OCI-M2 (cell line): ENCODE data around the gene OR12D2.
"Not testable (repeated sequence)": the region's sequence is repeated elsewhere in the genome, so short reads cannot be mapped to it uniquely, and the experiment has no call there.

Experiments
- DNase-seq: peaks from one replicate; lab custom pipeline; 2025; ENCODE audit not compliant: unreplicated experiment; lab: John Stamatoyannopoulos, UW

The OR12D2 gene

DNA sequence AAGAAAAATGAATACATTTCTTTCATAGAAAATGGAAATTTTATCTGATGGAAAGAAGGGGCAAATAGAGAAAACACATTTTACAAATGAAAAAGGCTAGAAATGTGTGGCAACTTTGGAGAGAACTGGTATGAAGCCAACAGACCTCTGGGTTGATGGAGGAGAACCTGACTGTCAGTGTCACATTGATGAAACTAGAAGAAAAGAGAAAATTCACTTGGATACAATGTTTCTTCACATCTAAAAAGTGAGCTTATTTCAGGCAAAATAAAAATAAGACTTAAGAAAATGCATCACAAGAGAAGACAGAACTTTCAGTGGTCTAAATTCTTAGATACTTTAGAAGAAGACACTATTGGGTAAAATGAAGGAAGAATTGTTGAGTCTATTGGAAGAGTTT lies at the start of gene OR12D2:
OR12D2 (plus strand) TSS at position 301 of the 400 bp plus-strand sequence. CDS start 1,069 bp downstream, outside the sequence.
- no peak for DNase-seq

GRCh38 chr6:29349348-29349747 lies 46.1 kb upstream of the OR12D2 start:
- DNase-seq, result not testable (repeated sequence)

- no peak for DNase-seq
These were observed 40.5 kb upstream of the OR12D2 start for GRCh38 chr6:29354980-29355379.

DNA sequence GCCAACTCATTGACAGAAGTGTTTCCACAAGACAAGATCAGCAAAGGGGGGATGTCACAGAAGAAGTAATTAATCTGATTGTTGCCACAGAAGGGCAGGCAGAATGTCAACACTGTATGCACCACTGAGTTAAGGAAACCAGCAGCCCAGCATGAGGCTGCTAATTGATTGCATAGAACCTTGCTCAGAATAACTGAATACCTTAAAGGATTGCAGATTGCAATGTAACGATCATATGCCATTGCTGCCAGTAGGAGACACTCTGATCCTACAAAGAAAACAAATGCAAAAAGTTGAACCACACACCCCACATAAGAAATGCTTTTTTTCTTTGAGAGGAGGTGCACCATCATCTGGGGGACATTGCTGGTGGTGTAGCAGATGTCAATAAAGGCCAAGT lies 39.8 kb upstream of the OR12D2 start:
- DNase-seq, result no peak

GRCh38 chr6:29368765-29369164 lies 26.7 kb upstream of the OR12D2 start, which contains the start of gene OR5V1:
TSS of gene OR5V1 (minus strand) at chr6:29368865. CDS start at chr6:29356195, 12,670 bp downstream.
- no peak for DNase-seq

- DNase-seq, result no peak
These were observed 20.2 kb upstream of the OR12D2 start, which contains the start of gene OR12D3 for GRCh38 chr6:29375191-29375590. TSS of gene OR12D3 (minus strand) at chr6:29375291. CDS start at chr6:29375287, 4 bp downstream.

DNA sequence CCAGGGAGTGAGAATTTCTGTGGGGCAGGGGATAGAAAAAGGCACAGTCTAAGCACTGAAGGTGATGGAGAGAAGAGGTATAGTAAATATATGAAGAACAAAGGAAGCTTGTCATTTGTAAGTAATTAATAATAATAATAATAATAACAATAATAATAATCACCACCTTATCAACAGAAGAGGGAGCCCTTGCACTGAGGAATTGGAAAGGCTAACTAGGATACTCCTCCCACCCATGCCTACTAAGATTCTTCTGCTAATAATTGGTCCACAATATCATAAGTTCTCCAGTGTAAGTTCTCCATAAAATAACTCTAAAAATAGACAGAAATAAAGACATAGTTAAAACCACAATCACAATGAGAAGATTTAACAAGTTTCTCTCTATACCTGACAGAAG lies 19.4 kb upstream of the OR12D2 start:
- no peak for DNase-seq

DNA sequence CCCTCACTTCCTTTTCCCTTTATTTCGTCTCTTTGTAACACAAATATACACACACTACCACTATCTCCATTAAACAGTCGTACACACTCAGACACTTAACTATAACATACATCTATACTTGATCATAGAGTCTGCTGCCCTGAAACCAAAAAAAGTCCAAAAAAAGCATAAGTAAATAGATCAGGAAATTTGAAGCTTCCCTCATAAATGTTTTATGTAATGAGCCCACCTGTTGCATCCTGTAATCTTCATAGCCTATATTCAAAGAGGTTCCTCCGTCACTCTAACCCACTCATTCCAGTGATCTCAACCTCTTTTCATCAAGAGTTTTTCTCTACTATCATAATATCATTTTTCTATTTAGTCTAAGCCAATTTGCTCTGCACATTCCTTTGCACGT lies 6.9 kb upstream of the OR12D2 start:
- no peak for DNase-seq

DNA sequence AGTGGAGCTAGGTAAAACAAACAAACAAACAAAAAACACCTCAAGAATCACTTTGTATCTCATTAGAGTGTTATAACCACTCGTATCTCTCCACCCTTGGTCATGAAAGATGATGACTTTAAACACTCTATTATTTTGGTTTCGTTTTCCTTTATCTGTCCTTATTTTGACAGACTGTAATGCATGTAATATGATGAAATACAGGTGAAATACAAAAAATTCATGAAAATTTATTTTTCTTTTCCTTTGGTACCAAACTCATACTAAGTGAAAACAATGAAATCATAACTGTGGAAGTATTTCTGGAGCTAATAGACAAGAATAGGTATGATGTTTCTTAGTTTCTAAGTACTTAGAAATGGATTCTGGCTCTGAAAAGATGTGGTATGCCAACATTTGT lies 4.1 kb downstream of the OR12D2 start:
- no peak for DNase-seq

DNA sequence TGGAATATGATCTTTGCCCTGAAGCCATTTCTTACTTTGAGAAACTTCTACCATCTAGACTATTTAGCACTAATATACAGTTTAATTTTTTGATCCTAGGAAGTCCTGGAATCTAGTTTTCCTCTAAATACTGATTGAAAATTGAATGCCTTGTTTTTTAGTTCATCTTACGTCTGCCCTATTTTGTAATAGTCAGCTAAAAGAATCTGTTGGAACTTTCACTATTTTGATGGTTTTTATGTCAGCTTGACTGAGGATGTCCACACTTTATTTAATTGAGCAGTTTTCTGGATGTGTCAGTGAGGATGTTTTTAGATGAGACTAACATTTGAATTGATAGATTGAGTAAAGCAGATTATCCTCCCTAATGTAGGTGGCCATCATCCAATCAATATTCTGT lies 8.4 kb downstream of the OR12D2 start:
- no peak for DNase-seq

- no peak for DNase-seq
These were observed 19.2 kb downstream of the OR12D2 start, which contains the start of gene OR12D1 for GRCh38 chr6:29414588-29414987. TSS of gene OR12D1 (plus strand) at chr6:29414928.

GRCh38 chr6:29419516-29419915 lies 24.1 kb downstream of the OR12D2 start:
- no peak for DNase-seq

DNA sequence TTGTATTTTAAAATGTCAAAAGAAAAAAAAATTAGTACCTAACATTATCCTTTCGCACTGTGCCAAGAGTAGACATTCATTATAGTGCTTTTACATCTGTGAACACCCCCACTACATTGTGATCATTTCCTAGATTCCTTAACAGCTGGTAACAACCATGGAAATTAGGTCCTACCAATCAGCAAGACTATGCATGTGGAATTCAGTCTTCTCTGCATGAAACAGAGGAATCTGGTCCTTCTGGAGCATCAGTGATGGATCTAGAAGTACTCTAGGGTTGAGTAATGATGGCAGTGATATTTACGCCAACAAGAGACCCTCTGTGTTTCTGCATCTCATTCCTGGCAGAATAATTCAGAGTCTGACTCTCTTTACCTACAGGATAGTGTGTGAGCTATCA lies 28.7 kb downstream of the OR12D2 start:
- DNase-seq, result no peak

- DNase-seq, result no peak
These were observed 29.1 kb downstream of the OR12D2 start for GRCh38 chr6:29424575-29424974.

DNA sequence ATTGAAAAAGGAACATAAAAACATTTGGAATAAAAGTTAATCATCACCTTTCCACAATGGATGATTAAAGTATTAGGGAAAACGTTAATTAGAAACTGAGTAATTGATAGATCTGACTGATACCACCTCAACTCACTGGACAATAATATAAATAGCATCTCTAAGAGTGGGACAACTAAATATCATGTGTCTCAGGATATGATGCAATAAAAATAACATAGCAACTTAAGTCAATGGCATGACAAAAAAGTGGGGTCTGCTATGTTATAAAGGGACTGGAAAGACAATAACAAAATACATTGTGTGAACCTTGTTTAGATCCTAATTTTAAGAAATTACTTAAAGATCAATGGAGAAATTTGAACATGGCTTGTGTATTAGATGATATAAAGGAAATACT lies 29.6 kb downstream of the OR12D2 start:
- DNase-seq, result no peak

DNA sequence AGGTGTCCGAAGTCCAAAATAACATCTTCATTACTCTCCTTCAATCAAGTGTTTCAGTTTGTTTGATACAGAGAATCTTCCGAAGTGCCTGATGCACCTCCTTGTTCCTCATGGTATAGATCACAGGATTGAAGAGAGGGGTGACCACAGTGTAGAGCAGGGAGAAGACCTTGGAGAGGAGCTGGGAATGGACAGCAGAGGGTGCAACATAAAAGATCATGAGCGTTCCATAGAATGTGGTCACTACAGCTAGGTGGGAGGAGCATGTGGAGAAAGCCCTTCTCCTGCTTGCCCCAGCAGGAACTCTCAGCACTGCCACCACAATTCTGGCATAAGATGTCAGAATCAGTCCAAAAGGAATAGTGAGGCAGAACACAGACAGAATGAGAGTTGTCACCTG lies 31.2 kb downstream of the OR12D2 start:
- DNase-seq, result no peak

- DNase-seq, result not testable (repeated sequence)
These were observed 41.3 kb downstream of the OR12D2 start for GRCh38 chr6:29436730-29437129.

DNA sequence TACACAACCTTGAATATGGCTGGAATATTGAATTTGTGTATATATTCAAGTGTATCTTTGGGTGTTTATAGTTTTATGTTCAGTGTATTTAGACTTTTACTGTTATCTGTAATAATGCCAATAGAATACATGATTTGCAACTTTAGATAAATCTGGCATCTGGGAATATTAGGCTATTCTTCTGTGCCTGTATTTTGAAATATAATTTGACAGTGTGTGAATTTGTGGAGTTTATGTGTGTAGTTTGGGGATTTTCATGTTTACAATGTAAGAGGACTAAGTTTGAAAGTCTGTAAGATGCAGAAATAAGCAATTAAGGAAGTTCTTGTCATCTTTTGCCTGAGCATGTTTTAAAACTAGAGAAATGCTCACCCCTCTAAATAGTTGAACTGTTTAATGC lies 43.6 kb downstream of the OR12D2 start, which contains the start of gene OR10C1:
OR10C1 (plus strand) TSS at position 301 of the 400 bp plus-strand sequence. CDS start 710 bp downstream, outside the sequence.
- no peak for DNase-seq

DNA sequence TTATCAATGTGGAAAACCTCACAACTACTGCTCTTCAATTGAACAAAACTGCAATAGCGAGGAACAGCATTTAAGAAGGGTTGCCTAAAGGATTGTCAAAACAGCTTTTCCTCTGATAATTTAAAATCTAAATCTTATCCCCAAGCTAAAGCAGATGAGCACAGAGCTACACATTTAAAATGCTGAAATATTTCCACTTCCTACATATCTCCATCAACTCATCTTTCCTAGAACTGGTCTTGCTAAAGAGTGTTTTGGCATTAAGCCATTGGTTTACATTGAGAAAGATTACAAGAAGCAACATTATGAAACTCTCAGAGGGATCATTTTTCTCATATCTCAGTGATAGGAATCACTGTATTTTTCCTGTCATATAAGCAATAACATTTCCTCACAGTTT lies 47.3 kb downstream of the OR12D2 start:
- no peak for DNase-seq

GRCh38 chr6:29444031-29444430 lies 48.6 kb downstream of the OR12D2 start:
- not testable (repeated sequence) for DNase-seq
